Measurements from ENCODE around the gene ACMSD. TPM values are rescaled to one million over a fixed set of nuclear protein-coding genes. Genes with fewer than 3 reads are reported as not detected.
A peak's percentile ranks its signal among the peaks of the same experiment; 100 is the strongest.

The ACMSD gene
- total and polyA plus RNA-seq, 2 of the 13 experiments (the other 11 are each of a cell fraction or from before 2014, with no cell fraction given): not detected

GRCh38 chr2:134858245-134858644 lies 19.8 kb downstream of the ACMSD start:
- POLR2A ChIA-PET: no interaction called here
- no peak overlapping the region for H3K9ac ChIP-seq (ENCODE audit: insufficient read depth, low read depth, low read length)
- BruUV-seq (replicated peaks): no TSS peak
- no peaks in the 10 kb centered on the region for H3K9me3 ChIP-seq (ENCODE audit: low read length)
- H3K36me3 ChIP-seq (replicated peaks in 1 of 2; ENCODE audit: control insufficient read depth in 1 of 2, insufficient read depth in 2 of 2, low read length in 2 of 2): no peaks in the 10 kb centered on the region
- CTCF ChIA-PET (ENCODE audit: low intra/inter-chr PET ratio, low total read pairs): no interaction called here
- TF ChIP-seq MBD4 (IDR thresholded peaks at IDR 0.05; ENCODE audit: borderline replicate concordance, low read length): no peak
- no peak for TF ChIP-seq TOE1 (CRISPR knock-in tag; IDR thresholded peaks at IDR 0.05)
- peak; percentile 69 for TF ChIP-seq CEBPB (IDR thresholded peaks at IDR 0.05; ENCODE audit: borderline replicate concordance, low read depth, low read length)
- H3K4me2 ChIP-seq (ENCODE audit: low read depth, low read length): no peak overlapping the region
- no peaks in the 10 kb centered on the region for H3K79me2 ChIP-seq (ENCODE audit: insufficient read depth, low read length)
- no peaks in the 10 kb centered on the region for H4K20me1 ChIP-seq (ENCODE audit: insufficient read depth, low read length)
- ATAC-seq: no peak
- no peak overlapping the region for H3K27ac ChIP-seq (ENCODE audit: extremely low read length, insufficient read depth, low read length)
- in situ Hi-C loops (cut with HindIII; ENCODE audit: extremely low pct_ligation_motif_present, low pct_unique_long_range_greater_than_20kb) (no loop called here), intact Hi-C loops (cut with micrococcal nuclease; ENCODE audit: unreplicated experiment) (no loop called here)
- H2AFZ ChIP-seq (ENCODE audit: low read length): no peak overlapping the region
- FAIRE-seq: no peak
- no peaks in the 10 kb centered on the region for H3K4me1 ChIP-seq (ENCODE audit: insufficient read depth, low read length)
- H3K4me3 ChIP-seq (replicated peaks in 1 of 3; ENCODE audit: insufficient read depth in 1 of 3, low read depth in 2 of 3, low read length in 3 of 3): no peak overlapping the region
- H3K27me3 ChIP-seq (ENCODE audit: control insufficient read depth in 1 of 2, insufficient read depth in 2 of 2, low read length in 2 of 2): no peaks in the 10 kb centered on the region; a peak in 1 of 5 replicates
- DNase-seq (ENCODE audit: low spot score): no peak

GRCh38 chr2:134861173-134861572 lies 22.8 kb downstream of the ACMSD start:
- no peak overlapping the region for H2AFZ ChIP-seq (ENCODE audit: low read length)
- intact Hi-C loops (cut with micrococcal nuclease; ENCODE audit: unreplicated experiment) (no loop called here), in situ Hi-C loops (cut with HindIII; ENCODE audit: extremely low pct_ligation_motif_present, low pct_unique_long_range_greater_than_20kb) (no loop called here)
- H3K79me2 ChIP-seq (ENCODE audit: insufficient read depth, low read length): no peaks in the 10 kb centered on the region
- DNase-seq (ENCODE audit: low spot score) (no peak), FAIRE-seq (no peak), ATAC-seq (no peak)
- H3K27me3 ChIP-seq (ENCODE audit: control insufficient read depth in 1 of 2, insufficient read depth in 2 of 2, low read length in 2 of 2): no peaks in the 10 kb centered on the region; a peak in 1 of 5 replicates
- WGBS (ENCODE audit: low lambda C conversion rate): 70% methylated on average over 3 of the region's 3 CpGs
- H3K36me3 ChIP-seq (replicated peaks in 1 of 2; ENCODE audit: control insufficient read depth in 1 of 2, insufficient read depth in 2 of 2, low read length in 2 of 2): no peaks in the 10 kb centered on the region
- no peaks in the 10 kb centered on the region for H3K9me3 ChIP-seq (ENCODE audit: low read length)
- CTCF ChIA-PET (ENCODE audit: low intra/inter-chr PET ratio, low total read pairs): no interaction called here
- H4K20me1 ChIP-seq (ENCODE audit: insufficient read depth, low read length): no peaks in the 10 kb centered on the region
- no peaks in the 10 kb centered on the region for H3K4me1 ChIP-seq (ENCODE audit: insufficient read depth, low read length)
- POLR2A ChIA-PET: no interaction called here
- BruUV-seq (replicated peaks): no TSS peak
- no peak overlapping the region for H3K27ac ChIP-seq (ENCODE audit: extremely low read length, insufficient read depth, low read length)
- no peak overlapping the region for H3K4me2 ChIP-seq (ENCODE audit: low read depth, low read length)
- H3K4me3 ChIP-seq (replicated peaks in 1 of 3; ENCODE audit: insufficient read depth in 1 of 3, low read depth in 2 of 3, low read length in 3 of 3): no peak overlapping the region
- H3K9ac ChIP-seq (ENCODE audit: insufficient read depth, low read depth, low read length): no peak overlapping the region
- TF ChIP-seq ATF7-NPFF (CRISPR knock-in tag; IDR thresholded peaks at IDR 0.05; ENCODE audit: low read depth) (no peak), ZZZ3 (CRISPR knock-in tag; IDR thresholded peaks at IDR 0.05; ENCODE audit: borderline replicate concordance) (no peak), HDAC6 (IDR thresholded peaks at IDR 0.05; ENCODE audit: low read depth, low read length) (no peak), ARNT2 (CRISPR knock-in tag; IDR thresholded peaks at IDR 0.05; ENCODE audit: low read depth) (no peak), SKI (IDR thresholded peaks at IDR 0.05; ENCODE audit: partially characterized antibody) (no peak), RFX1 (IDR thresholded peaks at IDR 0.05) (no peak), IKZF4 (CRISPR knock-in tag; IDR thresholded peaks at IDR 0.05; ENCODE audit: borderline replicate concordance, low read depth, not compliant biosample characterization) (no peak), ZNF264 (CRISPR knock-in tag; IDR thresholded peaks at IDR 0.05) (no peak), SRSF4 (IDR thresholded peaks at IDR 0.05; ENCODE audit: low read depth, low read length, poor library complexity, severe bottlenecking) (no peak), PHF5A (CRISPR knock-in tag; IDR thresholded peaks at IDR 0.05; ENCODE audit: low read depth, unreplicated experiment) (no peak), ZNF12 (CRISPR knock-in tag; IDR thresholded peaks at IDR 0.05) (no peak), KLF15 (CRISPR knock-in tag; IDR thresholded peaks at IDR 0.05; ENCODE audit: borderline replicate concordance) (no peak), AGO1 (IDR thresholded peaks at IDR 0.05; ENCODE audit: low read depth, low read length, poor library complexity, severe bottlenecking) (no peak), JUNB (CRISPR knock-in tag; IDR thresholded peaks at IDR 0.05; ENCODE audit: borderline replicate concordance) (no peak), POLR2AphosphoS5 (IDR thresholded peaks at IDR 0.05; ENCODE audit: low read depth, low read length) (no peak), IRF1 (CRISPR knock-in tag; IDR thresholded peaks at IDR 0.05; ENCODE audit: low read depth) (no peak)
